Amniotic stem cell (primary cell): ENCODE data around the gene PRKCA.

Experiments used
- DNase-seq: peaks from one replicate; lab custom pipeline; 2025; lab: John Stamatoyannopoulos, UW

Gene PRKCA

DNA sequence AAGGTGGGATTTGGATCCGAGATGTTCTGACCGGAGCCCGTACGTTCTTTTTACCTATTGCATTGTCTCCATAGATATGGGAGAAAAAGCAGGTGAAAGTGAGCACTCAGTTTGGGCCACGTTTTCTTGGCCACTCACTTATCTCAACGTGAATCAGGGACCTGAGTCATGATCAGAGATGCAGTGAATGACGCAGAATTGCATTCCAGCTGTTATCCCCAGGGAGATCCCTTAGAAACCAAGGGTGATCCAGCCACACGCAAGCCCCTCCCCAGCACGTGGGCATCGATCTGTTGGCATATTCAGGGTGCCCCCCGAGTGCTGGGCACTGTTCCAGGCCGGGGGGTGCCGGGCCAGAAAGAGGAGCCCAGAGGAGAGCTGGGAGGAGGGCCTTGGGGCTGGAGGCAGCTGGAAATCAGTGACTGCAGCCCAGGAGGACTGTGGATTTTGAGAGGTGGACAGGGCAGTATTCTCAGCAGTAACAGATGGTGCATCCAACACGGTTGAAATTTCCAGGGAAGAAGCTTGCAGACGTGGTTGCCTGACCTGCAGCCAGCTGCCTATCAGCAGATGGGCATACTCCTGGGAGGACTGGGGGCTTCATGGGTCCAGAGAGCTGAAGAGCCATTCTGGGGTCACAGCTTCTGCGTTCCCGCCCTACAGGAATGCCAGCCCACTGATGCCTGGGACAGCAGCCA, 445.3 kb downstream of the PRKCA start:
- DNase-seq = no peak

DNA sequence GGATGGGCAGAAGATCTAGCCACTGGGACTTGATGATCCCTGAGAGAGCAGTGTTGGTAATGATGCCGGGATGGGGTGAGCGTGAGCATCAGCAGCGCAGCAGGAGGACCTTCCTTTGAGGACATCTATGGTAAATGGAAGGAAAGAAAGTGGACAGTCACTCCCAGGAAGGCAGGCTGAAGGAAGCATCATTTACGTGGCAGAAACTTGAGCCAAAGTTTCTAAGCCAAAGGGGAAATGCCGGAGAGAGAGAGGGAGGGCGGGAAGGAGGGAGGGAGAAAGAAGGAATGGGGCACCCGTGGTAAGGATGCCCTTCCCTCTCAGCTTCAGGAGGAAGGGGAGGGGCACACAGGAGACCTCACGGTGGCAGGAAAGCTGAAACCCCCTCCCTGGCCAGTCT, 446.2 kb downstream of the PRKCA start:
- no peak for DNase-seq

DNA sequence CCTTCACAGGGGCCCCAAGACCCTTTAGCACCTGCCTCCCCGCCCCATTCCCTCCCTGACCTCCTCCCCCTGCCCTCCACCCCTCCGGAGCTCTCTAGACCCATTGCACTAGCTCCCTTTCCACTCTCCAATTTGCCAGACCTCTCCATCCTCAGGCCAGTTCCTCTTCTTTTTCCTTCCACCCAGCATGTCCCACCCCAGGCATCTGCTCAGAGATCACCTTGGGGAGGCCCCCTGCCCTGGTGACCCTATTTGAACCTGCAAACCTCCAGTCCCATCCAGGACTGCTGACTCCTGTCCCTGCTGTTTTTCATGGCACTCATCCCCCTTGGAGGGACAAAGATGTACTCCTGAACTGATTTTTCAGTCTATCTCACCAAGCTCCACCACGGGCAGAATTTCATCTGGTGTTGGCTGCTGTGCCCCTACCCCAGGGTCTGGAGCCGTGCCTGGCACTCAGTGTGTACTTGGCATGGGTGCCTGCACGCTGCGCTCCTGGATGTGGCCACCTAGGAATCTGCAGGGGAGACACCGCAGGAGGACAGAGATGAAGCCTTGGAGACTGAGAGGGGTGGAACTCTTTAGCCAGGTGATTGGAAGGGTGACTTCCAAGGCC, 446.9 kb downstream of the PRKCA start:
- DNase-seq = no peak

DNA sequence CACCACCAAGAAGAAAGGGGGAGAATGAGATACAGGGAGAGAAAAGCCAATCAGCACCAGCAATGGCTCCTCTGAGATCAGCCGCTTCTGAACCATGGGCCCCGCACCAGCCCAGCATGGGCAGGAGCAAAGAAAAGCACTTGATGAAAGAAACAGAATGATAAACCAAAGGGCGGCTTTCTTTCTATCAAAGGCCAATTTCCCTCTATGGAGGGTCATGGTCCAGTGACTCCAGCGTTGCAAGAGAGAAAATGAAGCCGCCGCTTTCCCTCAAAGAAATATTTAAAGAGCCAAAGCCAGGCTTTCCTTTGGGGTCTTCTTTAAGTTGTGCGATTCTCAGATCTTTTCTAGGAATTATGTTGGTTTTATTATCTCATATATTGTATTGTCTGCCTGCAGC, 447.7 kb downstream of the PRKCA start:
- no peak for DNase-seq

DNA sequence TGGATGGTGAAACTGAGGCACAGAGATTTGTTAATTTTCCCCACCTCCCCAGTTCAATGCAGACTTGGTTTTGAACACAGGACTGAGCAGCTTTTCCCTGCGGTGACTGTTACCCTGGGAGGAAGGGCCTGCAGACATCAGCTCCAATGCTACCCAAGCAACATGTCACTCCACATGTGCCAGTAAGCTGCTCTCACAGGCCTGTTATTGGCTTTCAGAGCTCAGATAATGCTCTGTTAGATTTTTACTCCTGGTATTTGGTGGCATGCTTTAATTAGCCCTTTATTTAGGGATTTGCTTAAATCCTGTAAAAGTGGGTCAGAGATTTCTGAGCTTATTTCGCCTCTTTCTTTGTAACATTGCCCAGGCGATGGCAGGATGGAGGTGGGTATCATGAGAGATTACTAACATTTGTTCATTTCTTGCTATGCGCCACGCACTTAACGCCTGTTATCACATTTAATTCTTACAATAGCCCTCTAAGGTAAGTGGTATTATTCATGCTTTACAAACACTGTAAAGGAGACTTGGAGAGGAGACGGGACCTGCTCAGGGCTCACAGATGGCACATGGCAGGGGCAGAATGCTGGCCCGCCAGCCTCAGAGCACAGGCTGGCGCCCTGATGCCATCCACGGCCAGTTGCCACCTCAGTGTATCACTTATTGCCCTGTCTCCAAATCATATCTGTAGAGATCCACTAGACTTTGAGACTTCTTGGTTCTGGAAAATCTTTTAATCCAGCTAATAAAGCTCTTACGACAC, 448.5 kb downstream of the PRKCA start:
- DNase-seq = no peak

DNA sequence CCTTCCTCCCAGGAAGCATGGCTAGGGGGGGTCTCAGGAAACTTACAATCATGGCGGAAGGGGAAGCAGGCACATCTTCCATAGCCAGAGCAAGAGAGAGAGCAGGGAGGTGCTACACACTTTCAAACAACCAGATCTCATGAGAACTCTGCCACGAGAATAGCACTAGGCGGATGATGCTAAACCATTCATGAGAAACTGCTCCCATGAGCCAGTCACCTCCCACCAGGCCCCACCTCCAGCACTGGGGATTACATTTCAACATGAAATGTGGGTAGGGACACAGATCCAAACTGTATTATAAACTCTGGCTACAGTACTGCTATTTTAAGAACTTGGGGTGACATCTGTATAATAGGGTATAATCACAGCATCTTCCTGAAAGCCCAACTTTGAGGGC, 449.4 kb downstream of the PRKCA start:
- DNase-seq = no peak

DNA sequence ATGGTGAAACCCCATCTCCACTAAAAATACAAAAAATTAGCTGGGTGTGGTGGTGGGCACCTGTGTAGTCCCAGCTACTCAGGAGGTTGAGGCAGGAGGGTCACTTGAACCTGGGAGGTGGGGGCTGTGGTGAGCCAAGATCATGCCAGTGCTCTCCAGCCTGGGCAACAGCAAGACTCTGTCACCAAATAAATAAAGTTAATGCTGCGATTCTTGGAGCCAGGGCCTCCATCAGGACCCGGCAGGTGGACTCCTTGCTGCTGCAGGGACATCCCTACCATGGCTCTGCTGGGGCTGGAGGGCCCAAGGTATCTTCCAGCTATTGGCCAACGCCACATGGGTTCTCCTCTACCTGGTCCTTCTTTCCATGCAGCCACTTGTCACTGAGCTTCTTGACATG, 450.0 kb downstream of the PRKCA start:
- no peak for DNase-seq

DNA sequence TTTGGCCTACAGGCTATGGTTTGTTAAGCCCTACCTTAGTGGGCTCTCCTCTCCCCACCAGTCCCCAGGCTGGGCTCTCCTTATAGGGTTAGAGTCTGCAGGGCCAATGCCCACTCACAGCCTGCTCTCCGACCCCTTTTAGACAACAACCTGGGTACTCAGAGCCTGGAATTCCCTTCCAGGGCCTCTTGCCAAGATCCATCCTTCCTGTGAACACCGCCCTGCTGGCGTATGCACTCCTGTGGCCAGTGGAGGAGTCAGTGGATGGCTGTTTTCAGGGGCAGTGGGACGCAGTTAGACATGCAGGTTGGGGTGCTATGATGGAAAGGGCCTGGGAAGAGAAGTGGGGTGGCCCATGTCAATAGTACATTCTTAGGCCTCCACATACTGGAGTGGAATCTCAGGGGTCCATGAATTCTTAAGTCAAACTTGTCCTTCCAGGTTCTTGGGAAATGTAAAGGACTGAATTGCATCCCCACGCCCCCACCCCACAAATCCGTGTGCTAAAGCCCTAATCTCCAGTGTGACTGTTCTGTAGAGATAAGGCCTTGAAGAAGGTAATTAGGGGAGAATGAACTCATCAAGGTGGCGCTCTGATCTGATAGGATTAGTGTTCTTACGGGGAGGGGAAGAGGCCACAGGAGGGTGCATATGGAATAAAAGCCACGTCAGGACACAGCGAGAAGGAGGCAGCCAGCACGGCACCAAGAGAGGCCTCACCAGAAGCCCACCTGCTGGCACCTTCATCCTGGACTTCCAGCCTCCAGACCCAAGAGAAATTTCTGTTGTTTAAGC, 450.9 kb downstream of the PRKCA start:
- no peak for DNase-seq

DNA sequence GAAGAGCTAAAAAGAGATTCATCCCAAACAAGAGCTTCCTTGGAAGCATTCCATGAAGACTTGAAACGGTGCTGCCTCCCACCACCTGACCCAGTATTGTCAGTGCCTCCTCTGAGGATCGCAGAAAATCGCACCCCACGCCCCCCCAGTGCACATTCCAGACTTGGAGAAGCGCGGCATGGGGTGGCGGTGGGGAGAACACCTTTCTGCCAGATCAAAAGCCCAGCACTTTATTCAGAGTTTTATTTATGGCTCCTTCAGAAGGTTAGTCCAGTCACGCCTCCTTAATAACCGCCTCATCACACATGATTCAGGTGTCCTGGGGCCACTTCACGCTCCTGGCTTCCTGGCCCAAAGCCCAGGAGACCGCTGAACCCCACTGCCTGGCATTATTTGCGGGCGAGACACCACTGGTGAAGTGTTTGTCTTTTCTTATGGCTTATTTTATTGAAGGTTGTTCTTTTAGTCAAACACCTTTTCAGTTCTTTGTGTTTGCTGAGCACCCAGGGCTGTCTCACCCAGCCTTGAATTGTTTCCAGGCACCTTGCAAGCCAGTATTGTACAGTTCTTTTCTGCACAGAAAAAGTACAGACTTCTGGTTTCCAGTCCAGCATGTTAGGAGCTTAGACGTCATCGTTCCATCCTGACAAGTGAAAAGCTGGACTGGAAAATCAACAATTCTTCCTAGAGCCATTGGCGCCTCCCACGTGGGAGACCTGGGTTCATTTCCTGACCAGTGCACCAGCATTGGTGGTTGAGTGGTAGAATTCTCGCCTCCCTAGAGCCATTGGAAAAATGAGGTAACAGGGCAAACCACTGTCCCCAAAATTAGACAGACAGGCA, 452.9 kb downstream of the PRKCA start:
- no peak for DNase-seq

DNA sequence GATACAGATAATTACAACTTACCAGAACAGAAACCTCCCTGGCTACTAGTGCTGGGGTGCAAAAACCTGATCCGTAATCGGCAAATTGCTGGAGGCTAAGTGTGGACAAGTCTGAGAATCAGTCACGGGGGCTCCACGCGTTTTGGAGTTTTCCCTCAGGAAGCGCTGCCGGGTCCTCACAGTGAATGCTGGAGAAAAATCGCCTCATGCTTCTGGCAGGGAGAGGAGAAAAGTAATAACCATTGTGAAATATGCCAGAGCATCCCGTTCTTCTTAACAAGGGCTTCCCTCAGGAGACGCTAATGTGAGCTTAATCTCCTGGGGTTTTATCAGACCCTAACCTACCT, 453.5 kb downstream of the PRKCA start:
- DNase-seq = no peak

DNA sequence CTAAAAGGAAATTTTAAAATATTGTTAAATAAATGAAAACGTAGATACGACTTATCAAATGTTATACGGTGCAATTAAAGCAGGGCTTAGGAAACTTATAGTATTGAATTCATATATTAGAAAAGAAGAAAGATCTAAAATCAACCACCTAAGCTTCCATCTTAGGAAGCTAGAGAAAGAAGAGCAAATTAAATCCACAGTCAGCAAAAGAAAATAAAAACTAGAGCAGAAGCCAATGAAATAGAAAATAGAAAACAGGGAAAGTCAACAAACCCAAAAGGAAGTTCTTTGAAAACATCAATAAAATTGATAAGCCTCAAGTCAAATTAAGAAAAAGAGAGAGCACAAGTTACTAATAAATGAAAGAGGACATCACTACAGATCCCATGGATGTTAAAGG, 457.9 kb downstream of the PRKCA start:
- DNase-seq = no peak

DNA sequence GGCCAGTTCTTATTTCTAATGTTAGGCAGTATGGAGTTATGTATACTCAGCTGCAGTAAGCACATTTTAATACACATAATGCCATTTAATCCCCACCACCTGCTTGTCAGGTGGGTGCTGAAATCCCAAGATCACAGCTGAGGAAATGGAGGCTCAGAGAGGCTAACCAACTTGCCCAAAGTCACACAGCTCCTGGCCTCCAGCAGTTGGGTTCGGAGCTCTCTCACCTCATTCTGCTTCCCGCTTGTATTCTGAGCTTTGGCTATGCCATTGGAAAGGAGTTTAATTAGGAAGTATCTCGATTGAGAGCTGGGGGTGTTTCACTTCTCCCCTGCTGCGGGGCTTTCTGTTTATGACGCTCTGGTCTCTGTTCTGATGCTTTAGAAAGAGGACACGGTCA, 459.9 kb downstream of the PRKCA start:
- DNase-seq = no peak

DNA sequence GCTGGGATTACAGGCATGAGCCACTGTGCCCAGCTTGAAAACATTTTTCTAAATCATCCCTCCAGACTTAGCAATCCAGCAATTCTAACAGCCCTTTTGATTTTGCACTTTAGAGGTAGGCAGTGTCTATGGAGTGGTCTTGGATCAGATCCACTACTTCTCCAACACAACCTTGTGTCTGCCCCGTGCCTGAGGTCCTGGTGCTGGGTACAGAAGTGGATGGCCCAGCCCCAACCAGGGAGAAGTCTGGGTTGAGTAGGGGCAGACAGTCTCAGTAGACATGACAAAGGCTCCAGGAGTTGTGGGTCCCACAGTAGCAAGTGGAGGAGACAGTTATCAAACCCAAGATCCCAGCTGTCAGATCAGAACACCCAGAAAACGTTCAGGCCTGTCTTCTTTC, 460.6 kb downstream of the PRKCA start:
- DNase-seq = no peak

DNA sequence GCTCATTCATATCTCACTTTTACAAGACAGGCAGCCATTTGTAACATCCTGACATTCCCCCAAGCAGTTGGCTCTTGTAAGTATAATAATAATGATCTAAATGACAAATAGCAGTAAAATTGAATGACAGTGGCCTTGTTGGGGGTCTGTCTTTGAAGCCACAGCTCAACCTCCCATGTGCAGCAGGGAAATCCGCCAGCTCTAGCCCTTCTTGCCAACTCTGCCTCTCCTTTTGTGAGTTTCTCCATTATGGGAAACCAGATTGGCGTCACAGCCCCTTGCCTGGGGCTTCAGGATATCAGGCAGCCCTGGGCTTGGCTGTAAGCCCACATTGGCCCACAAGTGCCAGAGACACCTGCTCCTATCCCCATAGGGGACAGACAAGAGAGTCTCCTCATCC, 462.1 kb downstream of the PRKCA start:
- DNase-seq = no peak

DNA sequence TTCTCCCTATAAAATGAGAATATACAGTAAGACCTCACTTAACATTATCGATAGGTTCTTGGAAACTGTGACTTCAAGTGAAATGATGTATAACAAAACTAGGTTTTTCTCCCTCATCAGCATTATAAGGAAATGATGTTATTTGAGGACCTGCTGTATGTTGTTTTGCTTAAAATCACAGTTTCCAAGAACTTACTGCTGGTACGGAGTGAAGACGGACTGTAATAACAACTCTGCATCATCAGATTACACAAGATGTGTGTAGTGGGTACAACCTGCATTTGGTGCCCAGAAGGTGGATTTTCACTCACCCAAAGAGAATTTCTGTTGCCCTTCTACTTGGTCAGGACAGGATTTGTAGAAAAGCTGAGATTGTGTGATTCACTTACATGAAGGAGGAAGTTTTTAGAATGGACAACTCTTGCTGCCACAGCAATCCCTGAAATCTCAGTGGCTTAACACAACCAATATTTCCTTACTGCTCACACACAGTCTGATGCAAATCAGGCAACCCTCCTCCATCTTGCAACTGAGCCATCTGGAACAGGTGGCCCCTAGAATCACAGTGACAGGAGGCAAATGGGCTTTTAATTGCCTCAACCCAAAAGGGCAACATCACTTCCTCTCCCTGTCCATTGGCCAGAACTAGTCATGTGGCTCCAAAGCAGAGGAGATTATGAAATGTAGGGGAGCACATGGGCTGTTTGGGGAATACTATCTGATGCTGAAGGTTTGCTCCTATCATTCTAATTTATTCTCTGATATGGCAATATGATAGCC, 464.9 kb downstream of the PRKCA start:
- no peak for DNase-seq

DNA sequence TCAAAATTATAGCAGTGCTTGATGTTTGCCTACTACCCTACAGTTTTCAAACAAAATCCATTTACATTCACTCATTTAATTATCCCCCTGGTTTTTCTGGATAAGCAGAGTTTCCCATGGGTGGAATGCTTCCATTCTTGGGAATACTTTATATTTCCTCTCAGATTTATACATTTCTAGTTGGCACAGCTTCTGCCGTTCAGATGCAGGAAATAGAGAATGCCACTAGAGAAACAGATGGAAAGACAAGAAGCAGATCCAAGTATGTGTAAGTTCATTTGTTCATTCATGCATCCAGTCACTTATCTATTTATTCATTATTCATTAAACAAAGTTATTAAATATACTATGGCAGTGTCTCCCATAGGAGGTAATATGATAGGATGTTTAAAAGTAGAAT, 467.5 kb downstream of the PRKCA start:
- DNase-seq = no peak

DNA sequence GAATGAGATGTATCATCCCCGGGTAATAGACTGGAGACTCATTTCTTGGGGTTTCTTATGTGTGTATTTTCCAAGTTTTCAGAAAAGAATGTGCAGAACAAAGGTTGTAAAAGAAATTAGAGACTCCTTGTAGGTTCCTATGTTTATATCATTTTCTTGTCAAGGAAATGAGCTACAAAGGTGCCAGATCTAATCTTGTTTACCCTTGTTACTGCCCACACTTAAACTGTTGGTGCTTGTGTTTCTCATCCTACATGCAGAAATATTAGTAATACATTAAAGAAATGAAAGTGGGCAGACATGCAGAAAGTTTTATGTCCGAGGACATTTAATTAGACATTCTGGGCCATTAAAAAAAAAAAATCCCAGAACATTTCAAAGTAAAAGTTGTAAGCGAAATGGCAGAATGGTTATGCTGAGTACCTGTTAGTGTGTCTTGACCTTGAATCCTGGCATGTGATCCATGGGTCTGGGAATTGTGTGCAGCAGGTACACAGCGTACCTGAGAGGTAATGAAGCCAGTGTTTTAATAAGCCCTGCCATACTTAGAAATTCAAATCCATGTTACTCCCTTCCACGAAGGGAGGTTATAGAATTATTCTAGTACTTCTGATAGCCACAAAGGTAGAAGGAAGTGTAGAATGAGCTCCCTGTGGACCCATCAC, 469.9 kb downstream of the PRKCA start:
- no peak for DNase-seq

DNA sequence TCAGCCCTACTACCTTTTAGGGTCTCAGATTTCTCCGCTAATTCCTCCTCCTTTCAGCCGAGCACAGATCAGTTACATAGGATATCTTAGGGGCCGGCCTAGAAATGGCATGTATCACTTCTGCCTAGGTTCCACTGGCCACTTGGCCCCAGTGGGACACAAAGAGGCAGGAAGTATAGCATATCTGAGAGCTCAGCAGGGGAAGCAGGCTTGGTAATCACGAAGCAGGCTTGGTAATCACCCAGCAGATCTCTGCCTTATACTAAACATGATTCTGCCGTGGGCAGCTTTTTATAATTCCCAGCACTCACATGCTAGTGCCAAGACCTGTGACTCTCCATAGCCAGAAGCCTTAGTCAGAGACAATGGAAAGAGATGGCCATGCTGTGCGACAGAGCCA, 472.9 kb downstream of the PRKCA start:
- DNase-seq = no peak

DNA sequence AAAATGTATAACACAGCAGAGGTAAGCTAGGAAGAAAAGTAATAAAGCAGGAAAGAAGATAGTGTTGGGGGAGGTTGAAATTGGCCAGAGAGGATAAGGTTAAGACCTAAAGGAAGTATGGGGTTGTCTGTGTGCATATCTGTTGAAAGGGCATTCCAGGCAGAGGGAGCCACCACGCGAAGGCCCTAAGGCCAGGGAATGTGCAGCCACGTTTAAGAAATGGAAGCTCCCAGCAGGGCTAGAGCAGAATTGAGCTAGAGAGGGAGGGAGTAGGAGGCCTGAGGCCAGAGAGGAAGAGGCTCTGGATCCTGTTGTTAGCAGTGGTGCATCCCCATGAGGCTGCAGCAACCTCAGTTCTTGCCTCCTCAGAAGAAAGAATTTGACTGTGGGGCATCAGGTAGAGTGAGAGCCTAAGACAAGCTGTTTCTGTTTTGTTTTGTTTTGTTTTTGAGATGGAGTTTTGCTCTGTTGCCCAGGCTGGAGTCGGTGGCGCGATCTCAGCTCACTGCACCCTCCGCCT, 473.5 kb downstream of the PRKCA start:
- no peak for DNase-seq

DNA sequence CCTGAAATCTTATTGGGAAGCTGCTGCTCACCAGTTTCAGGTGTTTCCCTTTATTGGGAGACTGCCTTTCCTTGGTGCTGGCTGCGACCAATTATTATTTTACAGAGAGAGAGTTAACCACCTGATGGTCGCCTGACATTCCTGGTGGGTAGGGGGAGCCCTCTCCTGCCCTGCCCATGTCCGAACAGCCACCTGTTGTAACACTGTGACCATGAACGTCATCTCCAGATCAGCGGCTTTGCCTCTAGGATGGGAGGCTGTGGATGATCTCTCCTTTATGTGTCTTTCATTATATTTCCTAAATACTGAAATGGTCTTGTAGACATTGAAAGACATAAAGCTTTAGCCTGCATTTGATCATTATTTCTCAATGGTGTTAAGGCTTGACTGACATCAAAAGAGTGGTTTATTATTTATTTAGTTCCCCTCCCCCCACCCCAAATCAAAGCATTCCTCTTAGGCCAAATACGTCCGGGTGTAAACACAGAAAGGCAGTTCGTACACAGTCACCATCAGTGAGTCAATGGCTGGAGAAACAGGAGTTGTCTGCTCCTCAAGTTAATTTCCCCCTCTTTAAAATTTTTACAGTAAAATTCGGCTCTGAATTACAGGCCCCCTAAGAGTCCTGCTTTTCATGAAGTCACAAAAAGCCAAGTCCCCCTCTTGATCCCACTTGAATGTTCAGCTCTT, 474.7 kb downstream of the PRKCA start:
- DNase-seq = no peak
